OCI-LY3 (cell line): ENCODE results near the gene MAD1L1.

Experiments used
- H2AFZ ChIP-seq: fragments of 200-600, 300-600 bp; shearing (Covaris generic); 2 replicates; pipeline ENCODE4 v1.6.0; 2014; ENCODE audit warnings: antibody characterized with exemption, low read depth, low read length
- H3K27ac ChIP-seq: fragments of 200-600, 300-600 bp; sonication (generic); 2 replicates; pipeline ENCODE4 v1.5.1; 2014; ENCODE audit warnings: mild to moderate bottlenecking, low read length, moderate library complexity, mixed read lengths
- H3K27me3 ChIP-seq: fragments of 200-600, 300-600 bp; sonication (generic); 2 replicates; pipeline ENCODE4 v1.6.1; 2014; ENCODE audit warnings: low read depth, low read length, mixed read lengths
- H3K36me3 ChIP-seq: fragments of 200-600, 300-600 bp; sonication (generic); replicated peaks from 2 replicates; pipeline ENCODE3; 2014; ENCODE audit warnings: low read depth, low read length, mixed read lengths
- H3K4me1 ChIP-seq: fragments of 300-600, 200-600 bp; sonication (generic); 2 replicates; pipeline ENCODE4 v1.6.1; 2014; ENCODE audit warnings: low read length, mixed read lengths
- H3K4me2 ChIP-seq: fragments of 200-600, 300-600 bp; sonication (generic); 2 replicates; pipeline ENCODE4 v1.6.1; 2014; ENCODE audit warnings: low read length, mixed read lengths
- H3K4me3 ChIP-seq: fragments of 300-600, 200-600 bp; sonication (generic); 2 replicates; pipeline ENCODE4 v1.5.1; 2014; ENCODE audit warnings: antibody characterized with exemption, mild to moderate bottlenecking, low read length, moderate library complexity
- H3K79me2 ChIP-seq: fragments of 300-600, 200-600 bp; shearing (Covaris generic); 2 replicates; pipeline ENCODE4 v1.6.1; 2014; ENCODE audit warnings: mild to moderate bottlenecking, low read length, mixed read lengths
- H3K9ac ChIP-seq: fragments of 300-600, 200-600 bp; shearing (Covaris generic); 2 replicates; pipeline ENCODE4 v1.6.0; 2014; ENCODE audit warnings: mild to moderate bottlenecking, low read length, moderate library complexity
- H3K9me3 ChIP-seq: fragments of 200-600, 300-600 bp; shearing (Covaris generic); 2 replicates; pipeline ENCODE4 v1.6.1; 2014; ENCODE audit warnings: low read length, mixed read lengths; ENCODE audit not compliant: insufficient read depth
- H4K20me1 ChIP-seq: fragments of 200-600, 300-600 bp; sonication (generic); 2 replicates; pipeline ENCODE4 v1.6.1; 2016; ENCODE audit warnings: low read length, mixed read lengths; ENCODE audit not compliant: insufficient read depth
- EZH2phosphoT487 ChIP-seq: fragments of 200-600 bp; shearing (Covaris generic); IDR thresholded peaks from 2 replicates; pipeline ENCODE4 v1.6.1; 2018; ENCODE audit warnings: antibody characterized with exemption, mixed run types, low read depth
- TF ChIP-seq, protein P1 (sequence below): fragments of 200-600, 300-600 bp; sonication (generic); IDR thresholded peaks from 2 replicates; pipeline ENCODE4 v1.5.1; 2014; ENCODE audit warnings: antibody characterized with exemption, low read length, low read depth

Gene MAD1L1

DNA sequence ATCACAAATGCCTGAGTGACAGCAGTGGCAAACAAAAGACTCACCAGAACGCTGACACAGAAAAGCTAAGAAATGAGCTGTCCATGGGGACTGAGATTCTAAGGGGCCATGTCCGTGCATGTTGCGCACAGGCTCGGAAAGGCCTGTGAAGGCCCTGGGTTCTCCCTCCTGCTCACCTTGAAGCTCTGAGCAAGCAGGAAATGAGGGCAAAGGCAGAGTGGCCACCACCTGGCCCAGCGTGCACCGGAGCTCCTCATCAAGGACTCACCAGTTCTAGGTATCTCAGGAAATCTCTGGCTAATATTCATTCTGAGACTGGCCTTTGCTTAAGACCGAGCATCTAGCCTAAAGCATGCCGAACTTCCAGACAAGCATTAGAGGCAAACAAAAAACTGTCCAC is 52.7 kb downstream of the MAD1L1 start:
- Histone ChIP-seq H3K4me3 (no peak overlapping the region), H3K27ac (no peak overlapping the region), H3K79me2 (no peaks in the 10 kb centered on the region), H2AFZ (no peak overlapping the region), H3K9ac (no peak overlapping the region), H3K36me3 (peaks cover 3% of the 10 kb centered on the region), H3K4me2 (no peak overlapping the region), H3K9me3 (no peaks in the 10 kb centered on the region), H4K20me1 (no peaks in the 10 kb centered on the region), H3K27me3 (no peaks in the 10 kb centered on the region), H3K4me1 (peaks cover 6% of the 10 kb centered on the region; the same call in 1 of the 2 replicates)
- no peak for TF ChIP-seq EZH2phosphoT487
- TF ChIP-seq, protein P1, sequence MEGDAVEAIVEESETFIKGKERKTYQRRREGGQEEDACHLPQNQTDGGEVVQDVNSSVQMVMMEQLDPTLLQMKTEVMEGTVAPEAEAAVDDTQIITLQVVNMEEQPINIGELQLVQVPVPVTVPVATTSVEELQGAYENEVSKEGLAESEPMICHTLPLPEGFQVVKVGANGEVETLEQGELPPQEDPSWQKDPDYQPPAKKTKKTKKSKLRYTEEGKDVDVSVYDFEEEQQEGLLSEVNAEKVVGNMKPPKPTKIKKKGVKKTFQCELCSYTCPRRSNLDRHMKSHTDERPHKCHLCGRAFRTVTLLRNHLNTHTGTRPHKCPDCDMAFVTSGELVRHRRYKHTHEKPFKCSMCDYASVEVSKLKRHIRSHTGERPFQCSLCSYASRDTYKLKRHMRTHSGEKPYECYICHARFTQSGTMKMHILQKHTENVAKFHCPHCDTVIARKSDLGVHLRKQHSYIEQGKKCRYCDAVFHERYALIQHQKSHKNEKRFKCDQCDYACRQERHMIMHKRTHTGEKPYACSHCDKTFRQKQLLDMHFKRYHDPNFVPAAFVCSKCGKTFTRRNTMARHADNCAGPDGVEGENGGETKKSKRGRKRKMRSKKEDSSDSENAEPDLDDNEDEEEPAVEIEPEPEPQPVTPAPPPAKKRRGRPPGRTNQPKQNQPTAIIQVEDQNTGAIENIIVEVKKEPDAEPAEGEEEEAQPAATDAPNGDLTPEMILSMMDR, result no peak

DNA sequence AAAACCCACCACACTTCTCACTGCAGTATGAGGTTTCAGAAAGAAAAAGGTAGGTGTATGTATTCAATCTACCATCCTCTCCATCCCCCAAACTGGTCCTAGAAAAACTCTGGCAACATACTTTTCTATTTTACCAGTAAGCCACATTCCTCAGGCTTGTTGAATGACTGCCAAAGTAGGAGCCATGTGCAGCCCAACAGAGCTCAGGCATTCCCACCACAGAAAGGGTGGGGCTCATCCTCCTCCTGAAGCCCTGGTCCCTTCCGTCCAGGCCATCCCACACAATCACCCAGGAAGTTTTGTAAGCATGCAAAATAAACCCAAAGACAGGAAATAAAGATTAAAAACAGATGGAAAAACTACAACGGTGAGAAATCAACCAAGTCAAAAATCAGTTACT is 57.2 kb downstream of the MAD1L1 start:
- Histone ChIP-seq H4K20me1 (no peaks in the 10 kb centered on the region), H3K36me3 (peaks cover 3% of the 10 kb centered on the region), H3K4me1 (no peaks in the 10 kb centered on the region), H3K79me2 (no peaks in the 10 kb centered on the region), H3K27ac (no peak overlapping the region), H3K9me3 (no peaks in the 10 kb centered on the region), H3K4me2 (no peak overlapping the region), H3K27me3 (no peaks in the 10 kb centered on the region), H2AFZ (no peak overlapping the region), H3K9ac (no peak overlapping the region), H3K4me3 (no peak overlapping the region)
- TF ChIP-seq EZH2phosphoT487, result no peak
- TF ChIP-seq, protein P1, result no peak

DNA sequence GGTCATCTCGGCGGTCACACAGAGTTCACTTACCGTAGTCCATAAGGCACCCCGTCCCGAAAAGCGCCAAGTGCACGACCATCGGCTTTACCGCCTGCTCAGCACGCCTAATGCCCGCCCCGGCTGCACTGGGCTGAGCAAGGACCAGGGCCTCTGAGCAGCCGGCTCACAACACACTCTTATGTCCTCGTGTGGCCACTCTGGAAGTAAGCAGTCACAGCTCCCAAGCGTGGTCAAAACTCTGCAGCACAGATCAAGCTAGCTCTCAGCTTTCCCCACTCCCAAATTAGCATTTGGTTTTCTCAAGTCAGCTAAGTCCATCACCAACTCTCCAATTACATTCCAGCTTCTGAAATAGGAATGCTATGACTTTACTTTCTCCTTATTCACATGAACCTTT is 57.7 kb downstream of the MAD1L1 start:
- Histone ChIP-seq H3K27me3 (no peaks in the 10 kb centered on the region), H3K9me3 (no peaks in the 10 kb centered on the region), H3K4me2 (no peak overlapping the region), H3K4me1 (no peaks in the 10 kb centered on the region), H3K79me2 (no peaks in the 10 kb centered on the region), H3K27ac (no peak overlapping the region), H3K9ac (no peak overlapping the region), H3K4me3 (no peak overlapping the region), H4K20me1 (no peaks in the 10 kb centered on the region), H2AFZ (no peak overlapping the region), H3K36me3 (peaks cover 3% of the 10 kb centered on the region)
- TF ChIP-seq, protein P1, result no peak
- TF ChIP-seq EZH2phosphoT487, result no peak

DNA sequence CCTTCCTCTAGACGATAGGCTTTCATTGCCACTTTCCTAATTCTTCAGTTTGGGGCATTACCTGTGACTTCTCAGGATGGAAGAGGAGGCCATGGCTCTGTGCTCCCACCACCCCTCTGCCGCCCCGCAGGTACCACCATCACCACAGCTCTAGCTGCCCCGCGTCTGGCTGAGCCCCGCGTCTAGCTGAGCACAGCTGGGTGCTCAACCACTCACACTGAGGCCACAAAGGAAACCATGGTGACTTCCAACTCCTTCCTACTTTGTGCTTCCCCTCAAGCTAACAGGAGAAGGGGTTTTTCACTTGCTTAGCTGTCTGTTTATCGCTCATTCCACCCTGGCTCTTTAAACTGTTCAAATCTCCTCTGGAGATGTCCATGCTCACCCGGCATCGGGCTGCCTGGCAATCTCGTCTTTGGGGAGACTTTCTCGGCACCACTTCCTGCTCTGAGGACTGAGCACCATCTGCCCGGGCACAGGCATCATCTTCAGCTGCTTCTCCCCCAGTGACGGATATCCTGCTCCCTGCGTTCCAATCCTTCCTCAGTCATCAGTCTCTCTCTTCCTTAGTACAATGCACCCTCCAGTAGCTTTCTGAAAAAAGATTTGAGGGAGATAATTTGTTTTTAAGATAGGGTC is 59.4 kb downstream of the MAD1L1 start:
- Histone ChIP-seq H3K27me3 (no peaks in the 10 kb centered on the region), H3K9ac (no peak overlapping the region), H3K79me2 (no peaks in the 10 kb centered on the region), H3K4me2 (no peak overlapping the region), H3K4me3 (no peak overlapping the region), H2AFZ (no peak overlapping the region), H3K27ac (no peak overlapping the region), H3K9me3 (no peaks in the 10 kb centered on the region), H4K20me1 (no peaks in the 10 kb centered on the region), H3K4me1 (no peaks in the 10 kb centered on the region), H3K36me3 (peaks cover 3% of the 10 kb centered on the region)
- no peak for TF ChIP-seq EZH2phosphoT487
- TF ChIP-seq, protein P1, result no peak
